ENCODE data around the gene UACA. TPM values are rescaled to one million over a fixed set of nuclear protein-coding genes. Genes with fewer than 3 reads are reported as not detected.

Gene UACA
- total and polyA plus RNA-seq, 4 donors: 9.2 to 195 (median 37.9) TPM

DNA sequence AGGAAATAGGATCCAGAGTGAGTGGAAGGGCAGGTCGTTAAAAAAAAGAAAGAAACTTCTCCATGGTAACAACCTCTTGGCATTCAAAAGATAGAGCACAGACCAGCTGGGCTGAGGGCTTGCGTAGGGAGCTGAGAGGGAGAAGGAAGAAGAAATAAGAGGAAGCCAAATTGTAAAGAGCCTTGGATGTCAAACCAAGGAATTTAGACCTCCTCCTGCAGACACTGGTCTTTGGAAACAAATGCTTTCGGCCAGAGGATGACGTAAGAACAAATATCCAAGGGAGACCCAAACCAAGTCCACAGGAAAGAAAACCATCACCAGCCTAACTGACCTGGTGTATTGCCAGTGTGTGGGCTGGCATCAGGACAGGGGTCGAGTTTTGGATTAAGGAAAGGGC lies 155.2 kb downstream of the UACA start:
- H3K27ac ChIP-seq (ENCODE audit: low read depth in 1 of 2, low read length in 1 of 2): no peak overlapping the region
- ATAC-seq (ENCODE audit: insufficient read depth, low FRiP score) (no peak), DNase-seq (peak; percentile 70 to 89 (median 87))
- TF ChIP-seq CTCF (IDR thresholded peaks at IDR 0.05; ENCODE audit: control extremely low read depth, extremely low read depth): no peak
- H3K9ac ChIP-seq (ENCODE audit: insufficient read depth in 1 of 2, low read length in 2 of 2): peak overlapping the region in 1 of 2 donors; percentile 40
- H3K9me3 ChIP-seq (ENCODE audit: control insufficient read depth in 4 of 4, insufficient read depth in 3 of 4, low read length in 3 of 4): peaks cover 0 to 2% (median 0%) of the 10 kb centered on the region in 4 donors
- no peak overlapping the region for H3K4me3 ChIP-seq
- 33 to 49% methylated on average over 5 of the region's 5 CpGs for WGBS, 2 donors
- no peaks in the 10 kb centered on the region for H3K27me3 ChIP-seq (ENCODE audit: control insufficient read depth in 3 of 3, insufficient read depth in 3 of 3, low read length in 2 of 3)
- H3K36me3 ChIP-seq (ENCODE audit: control insufficient read depth in 4 of 4, insufficient read depth in 4 of 4, low read length in 4 of 4): no peaks in the 10 kb centered on the region
- H3K4me1 ChIP-seq (ENCODE audit: control insufficient read depth in 5 of 5, insufficient read depth in 5 of 5, low read length in 5 of 5): peaks cover 0 to 50% (median 14%) of the 10 kb centered on the region in 5 donors

DNA sequence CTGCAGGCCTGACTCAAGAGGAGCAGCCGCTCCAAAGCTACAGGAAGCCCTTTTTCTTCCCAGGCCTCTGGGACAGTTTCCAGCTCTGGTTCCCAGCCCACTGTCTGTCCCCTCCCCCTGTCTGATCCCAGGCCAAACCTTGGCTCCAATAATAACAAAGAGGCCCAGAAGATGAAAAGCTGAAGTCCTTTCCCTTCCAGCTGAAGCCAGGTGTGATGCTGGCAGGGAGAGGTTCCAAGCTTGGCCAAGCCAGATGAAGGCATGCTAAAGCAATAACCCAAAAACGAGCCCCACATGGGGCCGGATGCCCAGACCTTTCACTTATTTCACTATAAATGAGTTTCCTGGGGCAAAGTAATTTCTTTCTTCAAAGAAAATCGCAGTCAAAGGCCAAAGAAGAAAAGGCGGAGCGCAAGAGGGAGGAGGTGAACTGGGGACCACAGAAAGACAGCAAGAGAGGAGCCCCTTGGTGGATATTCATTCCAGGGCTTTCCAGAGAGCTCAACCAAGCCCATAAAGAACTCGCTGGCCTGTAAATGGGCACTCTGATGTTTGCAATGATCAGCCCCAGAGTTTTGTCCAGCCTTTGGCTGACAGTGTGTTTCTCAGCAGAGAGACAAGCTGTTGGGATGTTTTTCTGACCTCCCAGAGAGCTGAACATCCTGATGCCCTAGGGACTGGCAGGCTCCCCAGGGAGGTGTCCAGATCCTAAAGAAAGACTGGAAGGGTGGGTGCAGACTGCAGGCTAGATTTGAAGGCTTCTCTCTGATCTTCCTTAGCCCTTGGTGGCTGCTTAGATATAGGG lies 157.6 kb downstream of the UACA start:
- no peak for TF ChIP-seq CTCF (IDR thresholded peaks at IDR 0.05; ENCODE audit: control extremely low read depth, extremely low read depth)
- Histone ChIP-seq H3K4me1 (ENCODE audit: control insufficient read depth in 5 of 5, insufficient read depth in 5 of 5, low read length in 5 of 5) (peaks cover 0 to 55% (median 14%) of the 10 kb centered on the region in 5 donors), H3K4me3 (no peak overlapping the region), H3K27ac (ENCODE audit: low read depth in 1 of 2, low read length in 1 of 2) (peak overlapping the region in 1 of 2 donors; percentile 38), H3K27me3 (ENCODE audit: control insufficient read depth in 3 of 3, insufficient read depth in 3 of 3, low read length in 2 of 3) (no peaks in the 10 kb centered on the region), H3K9me3 (ENCODE audit: control insufficient read depth in 4 of 4, insufficient read depth in 3 of 4, low read length in 3 of 4) (no peaks in the 10 kb centered on the region), H3K9ac (ENCODE audit: insufficient read depth in 1 of 2, low read length in 2 of 2) (peak overlapping the region in 1 of 2 donors; percentile 61), H3K36me3 (ENCODE audit: control insufficient read depth in 4 of 4, insufficient read depth in 4 of 4, low read length in 4 of 4) (no peaks in the 10 kb centered on the region)
- DNase-seq: peak; percentile 95 to 99 (median 98)
- no peak for ATAC-seq (ENCODE audit: insufficient read depth, low FRiP score)
- 53 to 79% methylated on average over 7 of the region's 7 CpGs for WGBS, 2 donors

- Histone ChIP-seq H3K36me3 (ENCODE audit: control insufficient read depth in 4 of 4, insufficient read depth in 4 of 4, low read length in 4 of 4) (no peaks in the 10 kb centered on the region), H3K4me1 (ENCODE audit: control insufficient read depth in 5 of 5, insufficient read depth in 5 of 5, low read length in 5 of 5) (peaks cover 0 to 55% (median 14%) of the 10 kb centered on the region in 5 donors), H3K9ac (ENCODE audit: insufficient read depth in 1 of 2, low read length in 2 of 2) (peak overlapping the region in 1 of 2 donors; percentile 61), H3K27me3 (ENCODE audit: control insufficient read depth in 3 of 3, insufficient read depth in 3 of 3, low read length in 2 of 3) (no peaks in the 10 kb centered on the region), H3K4me3 (no peak overlapping the region), H3K27ac (ENCODE audit: low read depth in 1 of 2, low read length in 1 of 2) (peak overlapping the region in 1 of 2 donors; percentile 51), H3K9me3 (ENCODE audit: control insufficient read depth in 4 of 4, insufficient read depth in 3 of 4, low read length in 3 of 4) (no peaks in the 10 kb centered on the region)
- no peak for ATAC-seq (ENCODE audit: insufficient read depth, low FRiP score)
- DNase-seq: peak; percentile 58 to 76 (median 76)
- 54 to 66% methylated on average over 18 of the region's 18 CpGs for whole genome bisulfite sequencing, 2 donors
- TF ChIP-seq CTCF (IDR thresholded peaks at IDR 0.05; ENCODE audit: control extremely low read depth, extremely low read depth): no peak
These were observed 158.6 kb downstream of the UACA start for GRCh38 chr15:70604666-70605315.

Other genes with a start within 250 kb of the UACA start
- gene LARP6, start 90.6 kb upstream of the UACA start, total RNA-seq: 1 to 10 TPM; 4.2 to 8.6 TPM
- gene LARP6, start 90.6 kb upstream of the UACA start, polyA plus RNA-seq: 1 to 10 TPM; 5.0 to 8.7 TPM
- gene THAP10, start 128.9 kb upstream of the UACA start, total RNA-seq: 1 to 10 TPM; 3.0 to 3.1 TPM
- gene THAP10, start 128.9 kb upstream of the UACA start, polyA plus RNA-seq: 1 to 10 TPM; 1.2 to 1.5 TPM
- gene LRRC49, start 129.3 kb upstream of the UACA start, total RNA-seq: 10 to 100 TPM in 1 of 2 donors, 1 to 10 TPM in 1; 9.1 to 24.3 TPM
- gene LRRC49, start 129.3 kb upstream of the UACA start, polyA plus RNA-seq: 1 to 10 TPM; 3.0 to 5.6 TPM

All from lung (tissue), 12 donors.